ENCODE measurements around the gene ASCC3. TPM values are rescaled to one million over a fixed set of nuclear protein-coding genes. Genes with fewer than 3 reads are reported as not detected.

The ASCC3 gene
- polyA plus RNA-seq, 1 experiment, result 56.0 TPM

DNA sequence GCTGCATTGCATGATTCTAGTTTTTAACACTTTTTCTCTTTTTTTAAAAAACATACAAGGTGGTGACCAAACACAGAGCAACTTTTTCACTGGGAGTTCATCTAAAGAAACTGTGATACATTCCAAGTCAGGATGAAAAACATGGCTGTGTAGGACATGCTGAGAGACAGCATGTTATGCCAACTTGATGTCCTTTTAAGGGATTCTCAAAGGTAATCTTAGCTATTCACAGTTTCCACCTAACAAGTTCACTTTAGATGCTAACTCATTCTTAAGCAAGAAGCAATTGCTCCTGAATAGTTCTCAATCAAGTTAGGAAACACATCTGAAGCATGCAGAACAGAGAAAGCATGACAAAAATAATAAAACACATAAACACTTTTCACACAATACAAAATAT is 3.3 kb downstream of the ASCC3 start:
- ChIA-PET CTCF (no interaction called here), POLR2A (no interaction called here)
- DNase-seq (ENCODE audit: low read depth, low spot score), result no peak

DNA sequence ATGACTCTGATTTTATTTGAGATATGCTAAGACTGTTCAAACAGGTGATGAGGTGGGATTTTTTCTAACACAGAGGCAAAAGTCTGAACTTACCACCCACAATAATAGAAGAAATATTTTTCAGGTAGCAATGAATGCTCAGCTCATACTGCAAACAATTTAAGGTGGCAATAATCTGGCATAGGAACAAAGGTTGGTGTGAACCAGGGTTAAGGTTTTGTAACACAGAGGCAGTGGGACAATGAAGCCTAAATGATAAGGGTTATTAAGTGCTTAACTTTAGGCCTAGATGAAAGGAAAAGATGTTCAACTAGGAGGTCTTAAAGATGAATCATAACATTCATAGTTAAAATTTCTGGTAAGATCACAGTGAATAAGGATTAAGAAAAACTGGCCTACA is 4.9 kb downstream of the ASCC3 start:
- CTCF ChIA-PET, result no interaction called here
- no peak for DNase-seq (ENCODE audit: low read depth, low spot score)
- no peaks in the 10 kb centered on the region for H3K9me3 ChIP-seq (ENCODE audit: control insufficient read depth, insufficient read depth, low read length)

More for the DNA sequence above, 3.3 kb downstream of the ASCC3 start:
- no peak overlapping the region for H3K27ac ChIP-seq (ENCODE audit: low read depth, low read length)
- H3K9me3 ChIP-seq (ENCODE audit: control insufficient read depth, insufficient read depth, low read length), result no peaks in the 10 kb centered on the region
- TF ChIP-seq, protein P1, sequence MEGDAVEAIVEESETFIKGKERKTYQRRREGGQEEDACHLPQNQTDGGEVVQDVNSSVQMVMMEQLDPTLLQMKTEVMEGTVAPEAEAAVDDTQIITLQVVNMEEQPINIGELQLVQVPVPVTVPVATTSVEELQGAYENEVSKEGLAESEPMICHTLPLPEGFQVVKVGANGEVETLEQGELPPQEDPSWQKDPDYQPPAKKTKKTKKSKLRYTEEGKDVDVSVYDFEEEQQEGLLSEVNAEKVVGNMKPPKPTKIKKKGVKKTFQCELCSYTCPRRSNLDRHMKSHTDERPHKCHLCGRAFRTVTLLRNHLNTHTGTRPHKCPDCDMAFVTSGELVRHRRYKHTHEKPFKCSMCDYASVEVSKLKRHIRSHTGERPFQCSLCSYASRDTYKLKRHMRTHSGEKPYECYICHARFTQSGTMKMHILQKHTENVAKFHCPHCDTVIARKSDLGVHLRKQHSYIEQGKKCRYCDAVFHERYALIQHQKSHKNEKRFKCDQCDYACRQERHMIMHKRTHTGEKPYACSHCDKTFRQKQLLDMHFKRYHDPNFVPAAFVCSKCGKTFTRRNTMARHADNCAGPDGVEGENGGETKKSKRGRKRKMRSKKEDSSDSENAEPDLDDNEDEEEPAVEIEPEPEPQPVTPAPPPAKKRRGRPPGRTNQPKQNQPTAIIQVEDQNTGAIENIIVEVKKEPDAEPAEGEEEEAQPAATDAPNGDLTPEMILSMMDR (IDR thresholded peaks at IDR 0.05; ENCODE audit: low read depth, low read length), result no peak
- H3K27me3 ChIP-seq (ENCODE audit: control insufficient read depth, insufficient read depth, low read length), result no peaks in the 10 kb centered on the region
- no peak overlapping the region for H3K4me3 ChIP-seq (ENCODE audit: low read depth, low read length)

DNA sequence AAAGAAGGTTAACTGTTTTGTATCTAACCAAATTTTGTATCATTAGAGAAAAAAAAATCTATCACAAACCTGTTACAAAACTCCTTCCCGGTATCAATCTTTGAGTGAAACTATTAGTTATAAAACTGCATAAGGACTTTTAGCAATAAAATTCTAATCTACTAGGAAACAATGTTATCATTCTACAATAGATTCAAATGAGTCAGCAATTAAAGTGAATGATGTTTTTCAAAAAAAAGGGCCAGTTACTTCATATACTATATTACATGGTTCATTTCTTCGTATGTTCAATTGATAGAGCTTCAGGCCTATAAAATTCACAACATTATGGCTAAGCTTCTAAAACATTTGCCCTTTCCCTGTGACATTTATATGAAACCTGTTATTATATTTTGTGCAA is 15.6 kb downstream of the ASCC3 start:
- Histone ChIP-seq H3K4me3 (ENCODE audit: low read depth, low read length) (no peak overlapping the region), H3K9me3 (ENCODE audit: control insufficient read depth, insufficient read depth, low read length) (no peaks in the 10 kb centered on the region), H3K27ac (ENCODE audit: low read depth, low read length) (no peak overlapping the region), H3K27me3 (ENCODE audit: control insufficient read depth, insufficient read depth, low read length) (no peaks in the 10 kb centered on the region)
- TF ChIP-seq, protein P1 (IDR thresholded peaks at IDR 0.05; ENCODE audit: low read depth, low read length), result no peak
- CTCF ChIA-PET, result no interaction called here
- DNase-seq (ENCODE audit: low read depth, low spot score), result no peak
- POLR2A ChIA-PET, result no interaction called here

More for the DNA sequence above, 4.9 kb downstream of the ASCC3 start:
- Histone ChIP-seq H3K27ac (ENCODE audit: low read depth, low read length) (no peak overlapping the region), H3K27me3 (ENCODE audit: control insufficient read depth, insufficient read depth, low read length) (no peaks in the 10 kb centered on the region), H3K4me3 (ENCODE audit: low read depth, low read length) (no peak overlapping the region)
- POLR2A ChIA-PET, result no interaction called here
- TF ChIP-seq, protein P1 (IDR thresholded peaks at IDR 0.05; ENCODE audit: low read depth, low read length), result no peak

DNA sequence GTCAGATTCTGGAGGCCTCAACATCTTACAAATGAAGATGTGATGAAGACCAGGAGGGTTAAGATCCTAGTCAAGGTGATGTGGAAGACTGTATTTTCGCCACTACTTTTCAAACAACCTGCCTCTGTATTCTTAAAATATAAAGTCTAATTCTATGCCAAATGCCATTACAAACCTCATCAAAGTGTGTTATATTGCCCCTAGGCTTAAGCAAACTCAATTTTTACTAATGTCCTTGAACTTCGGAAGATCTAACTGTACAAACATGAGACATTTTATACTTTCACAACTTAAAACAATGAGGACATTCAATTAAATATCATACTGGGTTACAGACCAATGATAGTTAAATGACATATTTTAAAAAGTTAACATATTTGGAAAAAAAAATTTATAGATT is 19.1 kb downstream of the ASCC3 start:
- H3K27me3 ChIP-seq (ENCODE audit: control insufficient read depth, insufficient read depth, low read length), result no peaks in the 10 kb centered on the region
- no peaks in the 10 kb centered on the region for H3K9me3 ChIP-seq (ENCODE audit: control insufficient read depth, insufficient read depth, low read length)
- no peak overlapping the region for H3K4me3 ChIP-seq (ENCODE audit: low read depth, low read length)
- no peak overlapping the region for H3K27ac ChIP-seq (ENCODE audit: low read depth, low read length)
- TF ChIP-seq, protein P1 (IDR thresholded peaks at IDR 0.05; ENCODE audit: low read depth, low read length), result no peak
- POLR2A ChIA-PET, result no interaction called here
- CTCF ChIA-PET, result no interaction called here
- DNase-seq (ENCODE audit: low read depth, low spot score), result no peak

GRCh38 chr6:100856146-100856545 is 25.0 kb downstream of the ASCC3 start:
- H3K9me3 ChIP-seq (ENCODE audit: control insufficient read depth, insufficient read depth, low read length), result no peaks in the 10 kb centered on the region
- ChIA-PET CTCF (interaction anchor here (1.0 kb wide), 1 partner anchor 136 kb away, joined by 4 read pairs; no protein-coding TSS in a partner anchor), POLR2A (interaction anchor here (0.6 kb wide), 1 partner anchor 12 kb away, joined by 3 read pairs; no protein-coding TSS in a partner anchor)
- H3K27me3 ChIP-seq (ENCODE audit: control insufficient read depth, insufficient read depth, low read length), result no peaks in the 10 kb centered on the region
- no peak for DNase-seq (ENCODE audit: low read depth, low spot score)
- TF ChIP-seq, protein P1 (IDR thresholded peaks at IDR 0.05; ENCODE audit: low read depth, low read length), result no peak
- H3K27ac ChIP-seq (ENCODE audit: low read depth, low read length), result no peak overlapping the region
- H3K4me3 ChIP-seq (ENCODE audit: low read depth, low read length), result no peak overlapping the region
